Thyroid gland (tissue), 4 donors: ENCODE results near the gene FOXD4L3. TPM values are rescaled to one million over a fixed set of nuclear protein-coding genes. Genes with fewer than 3 reads are reported as not detected.
"Not testable (repeated sequence)": the region's sequence is repeated elsewhere in the genome, so short reads cannot be mapped to it uniquely, and the experiment has no call there.

Source experiments
- DNase-seq, 2 donors: peaks; one replicate each; pipeline ENCODE4 v3.0.0-alpha.2; 2019
- H3K27ac ChIP-seq, 3 donors: fragments of 200-600 bp; sonication (generic); 1 replicate in 2 of 3; 2 replicates in 1 of 3; pipeline ENCODE4 v1.5.1; 2016 to 2019; ENCODE audit warnings: mild to moderate bottlenecking in 1 of 3, moderate library complexity in 1 of 3
- H3K27me3 ChIP-seq: fragments of 200-600 bp; sonication (generic); one replicate; pipeline ENCODE4 v1.5.1; 2019
- H3K36me3 ChIP-seq, 2 donors: fragments of 200-600 bp; sonication (generic); one replicate each; pipeline ENCODE4 v1.5.1; 2016 to 2019
- H3K4me1 ChIP-seq, 2 donors: fragments of 200-600 bp; sonication (generic); one replicate each; pipeline ENCODE4 v1.5.1; 2017 to 2019
- H3K4me3 ChIP-seq, 3 donors: fragments of 200-600 bp; sonication (generic); replicated peaks in 1 of 3; 1 replicate in 2 of 3; 2 replicates in 1 of 3; pipeline ENCODE4 v1.5.1; 2016; ENCODE audit warnings: mild to moderate bottlenecking in 1 of 3
- H3K9me3 ChIP-seq: fragments of 200-600 bp; sonication (generic); one replicate; pipeline ENCODE4 v1.5.1; 2017
- WGBS, 2 donors: methylation state at CpG; one replicate each; pipeline ENCODE4 v1.1.5; 2017; 5-methylcytosine and 5-hydroxymethylcytosine counted together
- intact Hi-C: fragments of 100-400 bp; cut with DNase I; formaldehyde crosslinking; loops from one replicate; pipeline ENCODE4 v1.15.1; 2023
- total RNA-seq, 4 donors: library from RNA; depleted of rRNA; stranded (reverse); fragments of >200 nt; gene quantifications; one replicate each; pipeline ENCODE4 v1.2.3, GENCODE V29; 2016

Gene FOXD4L3
- total RNA-seq, result under 1 TPM in 1 of 4 donors, not detected in 3; 0.67 TPM

GRCh38 chr9:68302567-68302966 is at the start of gene FOXD4L3:
TSS of gene FOXD4L3 (plus strand) at chr9:68302867. CDS start at chr9:68302952, 85 bp downstream.
- H3K27me3 ChIP-seq, intact Hi-C loops, DNase-seq, H3K27ac ChIP-seq, H3K4me1 ChIP-seq, H3K36me3 ChIP-seq, H3K4me3 ChIP-seq, H3K9me3 ChIP-seq: not testable (repeated sequence)
- no CpG with 5 or more reads among the region's 15 CpGs for WGBS, 2 donors

GRCh38 chr9:68281041-68281440 is 21.6 kb upstream of the FOXD4L3 start:
- H3K4me3 ChIP-seq, H3K27ac ChIP-seq, H3K9me3 ChIP-seq, H3K4me1 ChIP-seq, DNase-seq, H3K27me3 ChIP-seq, intact Hi-C loops, H3K36me3 ChIP-seq: not testable (repeated sequence)
- 95 to 97% methylated on average over 6 to 11 of the region's 16 CpGs for WGBS, 2 donors

- H3K27me3 ChIP-seq, H3K9me3 ChIP-seq, intact Hi-C loops, H3K27ac ChIP-seq, H3K36me3 ChIP-seq, DNase-seq, H3K4me1 ChIP-seq, H3K4me3 ChIP-seq: not testable (repeated sequence)
- WGBS, 2 donors, result no CpG with 5 or more reads among the region's 30 CpGs
Measured at GRCh38 chr9:68303771-68304170, 1.1 kb downstream of the FOXD4L3 start.

- H3K36me3 ChIP-seq, H3K4me3 ChIP-seq, H3K27me3 ChIP-seq, H3K27ac ChIP-seq, H3K9me3 ChIP-seq, H3K4me1 ChIP-seq, DNase-seq, intact Hi-C loops: not testable (repeated sequence)
- no CpG with 5 or more reads among the region's 21 CpGs for WGBS, 2 donors
Measured at GRCh38 chr9:68304212-68304611, 1.5 kb downstream of the FOXD4L3 start.

- H3K27ac ChIP-seq, H3K4me3 ChIP-seq, H3K4me1 ChIP-seq, H3K9me3 ChIP-seq, H3K27me3 ChIP-seq, intact Hi-C loops, DNase-seq, H3K36me3 ChIP-seq: not testable (repeated sequence)
- 13 to 27% methylated on average over 3 of the region's 4 CpGs for WGBS, 2 donors
Measured at GRCh38 chr9:68304777-68305176, 2.1 kb downstream of the FOXD4L3 start.

- H3K9me3 ChIP-seq, DNase-seq, H3K27me3 ChIP-seq, H3K27ac ChIP-seq, H3K4me3 ChIP-seq, H3K36me3 ChIP-seq, intact Hi-C loops, H3K4me1 ChIP-seq: not testable (repeated sequence)
- WGBS, 2 donors, result 27 to 43% methylated on average over 7 to 9 of the region's 21 CpGs
Measured at GRCh38 chr9:68305680-68306285, 3.1 kb downstream of the FOXD4L3 start.

- H3K4me1 ChIP-seq, intact Hi-C loops, H3K27ac ChIP-seq, H3K9me3 ChIP-seq, H3K27me3 ChIP-seq, H3K36me3 ChIP-seq, H3K4me3 ChIP-seq, DNase-seq: not testable (repeated sequence)
- WGBS, 2 donors, result 15% methylated on average over 4 of the region's 37 CpGs; no CpG with 5 or more reads in 1 of the 2 donors
Measured at GRCh38 chr9:68306391-68306964, 3.8 kb downstream of the FOXD4L3 start.

GRCh38 chr9:68307127-68307526 is 4.5 kb downstream of the FOXD4L3 start:
- intact Hi-C loops, H3K4me3 ChIP-seq, H3K27me3 ChIP-seq, H3K27ac ChIP-seq, DNase-seq, H3K4me1 ChIP-seq, H3K9me3 ChIP-seq, H3K36me3 ChIP-seq: not testable (repeated sequence)
- 31% methylated on average over 12 of the region's 35 CpGs; no CpG with 5 or more reads in 1 of the 2 donors for WGBS, 2 donors

GRCh38 chr9:68307654-68308053 is 5.0 kb downstream of the FOXD4L3 start:
- intact Hi-C loops, H3K9me3 ChIP-seq, DNase-seq, H3K4me3 ChIP-seq, H3K4me1 ChIP-seq, H3K27me3 ChIP-seq, H3K27ac ChIP-seq, H3K36me3 ChIP-seq: not testable (repeated sequence)
- 27 to 33% methylated on average over 8 to 15 of the region's 21 CpGs for WGBS, 2 donors

- H3K36me3 ChIP-seq, intact Hi-C loops, H3K9me3 ChIP-seq, DNase-seq, H3K4me1 ChIP-seq, H3K27ac ChIP-seq, H3K4me3 ChIP-seq, H3K27me3 ChIP-seq: not testable (repeated sequence)
- no CpG with 5 or more reads among the region's 5 CpGs for WGBS, 2 donors
Measured at GRCh38 chr9:68311208-68311607, 8.5 kb downstream of the FOXD4L3 start.

GRCh38 chr9:68318209-68318608 is 15.5 kb downstream of the FOXD4L3 start:
- intact Hi-C loops, H3K4me1 ChIP-seq, H3K36me3 ChIP-seq, H3K27ac ChIP-seq, H3K4me3 ChIP-seq, H3K9me3 ChIP-seq, H3K27me3 ChIP-seq, DNase-seq: not testable (repeated sequence)
- 69 to 71% methylated on average over 10 of the region's 10 CpGs for WGBS, 2 donors

GRCh38 chr9:68323749-68324148 is 21.1 kb downstream of the FOXD4L3 start:
- DNase-seq, H3K4me1 ChIP-seq, intact Hi-C loops, H3K4me3 ChIP-seq, H3K27me3 ChIP-seq, H3K9me3 ChIP-seq, H3K36me3 ChIP-seq, H3K27ac ChIP-seq: not testable (repeated sequence)
- WGBS, 2 donors, result no CpG with 5 or more reads among the region's 24 CpGs

GRCh38 chr9:68324518-68324917 is 21.9 kb downstream of the FOXD4L3 start:
- intact Hi-C loops, DNase-seq, H3K36me3 ChIP-seq, H3K27ac ChIP-seq, H3K27me3 ChIP-seq, H3K4me3 ChIP-seq, H3K9me3 ChIP-seq, H3K4me1 ChIP-seq: not testable (repeated sequence)
- WGBS, 2 donors, result 0% methylated on average over 1 of the region's 20 CpGs; no CpG with 5 or more reads in 1 of the 2 donors
